GM11168 (cell line): ENCODE data around the gene FRMD1.

Experiments
- in situ Hi-C: fragments of 300-500 bp; cut with MboI; formaldehyde crosslinking; loops from one replicate; pipeline ENCODE4 v1.12.0; 2022; ENCODE audit warnings: low sequenced_read_pairs; ENCODE audit not compliant: unreplicated experiment

Gene FRMD1

DNA sequence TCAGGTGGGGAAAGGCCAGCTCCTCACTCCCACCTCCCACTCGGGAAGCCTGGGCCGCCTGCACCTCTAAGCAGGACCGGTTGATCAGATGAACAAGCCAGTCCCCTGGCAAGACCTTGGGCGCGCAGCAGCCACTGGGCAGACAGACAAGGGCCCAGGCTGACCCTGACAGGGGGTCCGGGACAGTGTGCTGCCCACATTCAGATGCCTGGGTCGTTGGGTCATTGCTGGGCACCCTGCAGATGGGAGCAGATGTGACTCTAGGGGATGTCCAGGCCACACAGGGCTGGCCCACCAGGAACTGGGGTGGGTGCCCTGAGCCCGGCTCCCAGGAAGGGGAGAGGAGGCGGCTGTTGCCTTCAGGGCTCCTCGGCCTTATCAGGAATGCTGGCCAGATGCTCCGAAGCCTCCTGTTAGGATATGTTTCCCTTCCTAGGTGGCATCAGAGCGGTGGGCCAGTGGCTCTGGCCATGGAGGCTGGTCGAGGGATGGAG is 17.3 kb upstream of the FRMD1 start:
- in situ Hi-C loops, result no loop called here

DNA sequence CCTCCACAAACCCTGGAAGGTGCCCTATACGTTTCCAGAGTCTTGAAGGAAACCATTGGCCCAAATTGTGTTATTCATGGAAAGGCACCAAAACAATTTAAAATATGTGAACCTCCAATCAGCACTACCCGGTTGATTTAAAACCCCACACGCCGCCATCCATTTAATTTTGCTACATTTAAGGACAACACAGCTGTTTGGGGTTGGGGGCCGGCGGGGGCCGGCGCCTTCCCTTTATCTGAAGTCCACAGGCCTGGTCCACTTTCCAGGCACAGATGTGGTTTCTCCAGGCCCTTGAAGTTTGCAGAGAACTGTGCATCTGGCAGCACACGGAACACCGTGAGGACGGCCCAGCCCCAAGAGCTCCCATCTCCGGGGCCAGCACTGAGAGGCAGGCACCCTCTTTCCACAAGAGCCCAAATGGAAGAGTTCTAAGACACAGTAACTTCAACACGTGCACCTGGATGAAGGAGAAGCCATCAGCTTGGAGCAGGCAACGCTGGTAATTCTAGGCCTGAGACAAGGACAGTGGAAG is 16.8 kb upstream of the FRMD1 start:
- in situ Hi-C loops, result no loop called here

DNA sequence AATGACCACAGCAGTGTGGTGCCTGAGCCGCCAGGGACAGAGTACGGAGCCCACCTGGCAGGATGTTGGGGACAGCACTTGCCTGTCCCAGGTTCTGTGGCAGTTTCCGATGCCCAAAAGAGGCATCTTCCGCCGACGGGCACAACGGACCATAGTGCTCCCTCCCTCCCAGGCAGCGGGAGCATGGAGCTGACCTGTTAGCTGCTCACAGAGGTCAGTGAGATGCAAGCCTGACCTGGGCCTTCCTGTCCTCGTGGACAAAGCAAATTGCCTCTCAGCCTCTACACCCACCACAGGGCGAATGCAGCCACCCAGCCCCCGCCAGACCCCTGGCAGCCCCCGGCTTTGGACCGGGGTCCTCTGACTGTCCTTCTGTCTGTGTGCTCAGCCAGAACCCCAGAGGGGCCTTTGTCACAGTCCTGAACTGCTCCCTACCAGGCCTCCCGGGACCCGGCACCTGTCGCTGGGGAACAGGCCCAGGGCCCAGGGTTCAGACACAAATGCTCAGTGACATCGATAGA is 16.2 kb upstream of the FRMD1 start:
- in situ Hi-C loops, result no loop called here

DNA sequence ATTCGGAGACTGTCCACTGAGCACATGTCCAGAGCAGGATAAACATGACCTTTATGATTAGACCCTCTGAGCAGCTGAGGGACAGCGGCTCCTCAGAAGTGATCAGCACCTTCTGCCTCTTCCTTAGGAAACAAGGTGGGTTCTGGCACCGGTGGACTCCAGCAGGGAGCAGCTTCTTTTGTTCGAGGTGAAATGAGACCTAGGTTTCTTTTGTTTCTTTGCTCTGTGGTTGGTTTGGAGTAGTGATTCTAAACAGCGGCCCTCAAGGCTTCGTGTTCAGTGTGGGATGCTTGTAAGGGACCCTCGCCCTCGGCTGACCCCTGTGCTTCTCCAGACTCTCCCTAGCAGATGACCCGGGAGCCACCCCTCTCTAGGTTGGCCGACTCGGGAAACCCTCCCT is 14.6 kb upstream of the FRMD1 start:
- in situ Hi-C loops, result no loop called here

DNA sequence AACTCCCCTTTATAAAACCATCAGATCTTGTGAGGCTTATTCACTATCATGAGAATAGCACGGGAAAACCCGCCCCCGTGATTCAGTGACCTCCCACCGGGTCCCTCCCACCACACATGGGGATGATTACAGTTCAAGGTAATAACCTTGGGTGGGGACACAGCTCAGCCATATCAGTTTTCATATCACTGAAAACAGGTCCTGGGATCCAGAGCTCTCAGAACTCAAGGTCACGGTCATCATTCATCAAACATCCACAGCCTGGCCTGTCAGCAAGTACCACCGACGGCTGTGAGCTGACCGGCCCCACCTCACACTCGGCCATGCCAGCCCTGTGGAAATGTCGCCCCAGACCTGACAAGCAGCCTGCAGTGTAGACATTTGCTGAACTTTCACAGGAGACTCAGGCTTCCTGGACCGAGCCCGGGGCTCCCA is 14.1 kb upstream of the FRMD1 start:
- in situ Hi-C loops, result no loop called here

DNA sequence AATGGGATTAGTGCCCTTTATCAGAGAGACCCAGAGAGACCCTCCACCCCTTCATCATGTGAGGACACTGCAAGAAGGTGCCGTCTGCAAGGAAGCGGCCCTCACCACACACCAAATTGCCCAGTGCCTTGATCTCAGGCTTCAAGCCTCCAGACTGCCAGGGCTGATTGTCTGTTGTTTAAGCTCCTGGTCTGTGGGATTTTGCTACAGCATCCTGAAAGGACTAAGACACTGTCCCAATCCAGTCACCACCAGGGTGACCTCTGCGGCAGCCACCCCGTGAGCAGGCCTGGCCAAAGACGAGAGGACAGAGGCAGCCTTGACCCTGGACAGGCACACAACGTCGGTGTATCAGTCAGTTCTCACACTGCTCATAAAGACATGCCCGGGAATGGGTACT is 13.5 kb upstream of the FRMD1 start:
- in situ Hi-C loops, result no loop called here

DNA sequence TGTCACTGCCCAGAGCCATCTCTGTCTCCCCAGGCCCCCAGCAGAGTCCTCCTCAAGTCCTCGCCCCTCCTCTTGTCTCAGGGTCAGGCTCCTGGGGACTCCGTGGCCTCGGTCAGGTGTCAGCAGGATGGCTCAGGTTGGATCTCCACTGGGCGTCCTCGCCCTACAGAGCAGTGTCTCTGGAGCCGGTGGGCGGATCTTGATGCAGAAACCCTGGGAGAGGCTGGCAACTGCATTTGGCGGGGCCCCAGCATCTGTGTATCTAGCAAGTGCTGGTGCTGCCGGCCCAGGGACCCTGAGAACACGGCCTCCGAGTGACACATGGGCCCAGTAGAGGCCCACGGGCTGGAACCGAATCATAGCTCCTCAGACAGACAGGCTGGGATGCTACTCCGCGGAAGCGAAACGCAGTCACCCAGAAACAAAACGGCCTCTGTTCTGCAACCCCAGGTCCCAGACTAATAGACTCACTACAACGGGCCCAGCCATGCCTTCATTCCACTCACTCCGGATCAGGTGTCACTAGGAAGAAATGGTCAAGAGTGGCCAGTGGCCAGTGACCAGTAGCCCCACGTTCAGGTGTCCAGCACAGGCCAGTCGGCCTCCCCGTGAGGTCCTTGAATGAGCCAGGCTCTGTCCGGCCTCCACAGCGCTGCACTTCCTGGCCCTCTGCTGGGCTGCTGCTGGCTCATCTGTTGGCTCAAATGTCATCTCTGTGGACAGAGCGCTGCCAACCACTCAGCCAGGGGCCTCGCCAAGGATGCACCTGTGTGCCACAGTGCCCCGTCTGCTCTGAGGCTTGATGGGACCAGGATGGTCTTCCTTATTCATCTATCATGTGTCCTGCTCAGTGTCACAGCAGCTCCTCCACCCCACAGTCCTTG is 12.6 kb upstream of the FRMD1 start:
- in situ Hi-C loops, result no loop called here

DNA sequence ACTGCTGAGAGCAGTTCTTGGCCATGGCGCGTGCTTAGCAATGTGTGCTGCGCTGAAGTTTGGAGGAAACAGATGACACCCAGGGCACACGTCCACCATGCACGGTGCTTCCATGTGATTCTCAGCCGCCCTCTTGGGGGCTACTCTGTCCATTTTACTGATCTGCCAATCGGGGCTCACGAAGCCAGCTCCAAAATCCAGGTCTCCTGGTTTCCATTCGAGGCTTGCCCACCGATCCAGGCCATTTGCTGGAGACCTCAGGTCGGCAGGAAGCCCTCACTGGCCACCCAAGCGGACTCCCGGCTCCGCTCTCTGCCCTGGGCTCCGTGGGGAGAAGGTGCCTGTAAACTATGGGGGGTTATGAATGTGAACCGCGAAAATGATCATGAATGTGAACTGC is 11.7 kb upstream of the FRMD1 start:
- in situ Hi-C loops, result no loop called here

DNA sequence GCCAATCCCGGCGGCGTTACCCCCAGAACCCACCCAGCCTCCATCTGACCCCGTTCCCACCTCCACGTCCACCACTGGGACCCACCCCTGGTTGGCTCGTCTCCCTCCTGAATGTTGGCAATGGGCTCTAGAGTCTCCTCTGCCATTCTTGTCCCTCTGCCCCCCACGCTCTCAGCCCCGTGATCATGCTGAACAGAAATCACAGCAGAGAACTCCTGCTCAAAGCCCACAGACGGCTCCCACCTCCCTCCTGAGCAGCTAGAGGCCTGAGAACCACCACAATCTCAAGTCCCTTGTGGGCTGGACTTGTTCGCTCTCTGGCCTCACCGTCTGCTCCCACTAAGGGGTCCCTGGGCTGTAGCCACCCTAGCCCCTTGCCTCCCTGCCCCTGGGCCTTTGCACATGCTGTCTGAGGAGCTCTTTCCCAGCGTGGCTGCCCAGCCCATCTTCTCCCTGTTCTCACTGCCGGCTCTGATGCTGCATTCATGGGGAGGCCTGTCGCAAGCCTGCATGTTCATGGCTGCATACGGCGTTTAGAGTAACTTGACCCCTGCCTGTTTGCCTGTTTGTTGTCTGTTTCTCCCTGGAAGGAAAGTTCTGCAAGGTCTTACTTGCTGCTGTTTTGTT is 11.2 kb upstream of the FRMD1 start:
- in situ Hi-C loops, result no loop called here

DNA sequence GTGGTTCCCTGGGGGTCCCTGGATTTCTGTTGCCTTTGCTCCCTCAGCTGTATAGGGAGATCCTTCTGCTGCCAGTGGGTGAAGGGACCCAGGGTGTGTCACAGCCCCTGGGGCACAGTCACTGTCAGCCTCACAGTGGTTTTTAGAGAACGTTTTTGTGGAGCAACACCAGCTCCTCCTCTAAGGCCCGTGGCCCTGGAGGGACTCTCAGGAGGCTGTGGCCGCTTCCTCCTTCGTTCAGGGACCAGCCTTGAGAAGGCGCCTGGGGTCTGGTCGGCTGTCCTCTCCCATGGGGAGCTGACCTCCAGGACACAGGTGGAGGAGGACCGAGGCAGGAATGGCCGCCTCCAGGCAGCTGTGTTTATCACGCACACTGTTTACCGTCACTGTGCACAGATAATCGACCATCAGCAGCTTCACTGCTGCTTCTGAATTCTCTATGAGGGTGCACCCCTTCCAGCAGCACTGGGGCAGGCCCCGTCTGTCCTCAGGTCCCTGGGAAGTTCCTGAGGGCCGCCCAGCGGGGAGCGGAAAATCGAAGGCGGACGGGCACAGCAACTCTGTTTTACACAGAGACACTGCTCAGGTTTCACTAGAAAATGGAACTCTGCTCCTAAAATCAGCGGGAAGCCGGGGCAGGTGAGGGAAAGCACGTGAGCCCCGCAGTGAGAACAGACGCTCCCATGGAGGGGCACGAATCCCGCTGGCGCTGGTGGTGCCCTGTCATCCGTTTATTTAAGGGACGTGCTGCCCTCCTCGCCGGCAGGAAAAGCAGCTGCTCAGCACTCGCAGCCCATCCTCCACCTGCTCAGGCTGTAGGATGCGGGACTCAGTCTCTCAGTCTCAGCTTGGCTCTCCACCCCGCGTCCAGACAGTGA is 10.4 kb upstream of the FRMD1 start:
- in situ Hi-C loops, result no loop called here

DNA sequence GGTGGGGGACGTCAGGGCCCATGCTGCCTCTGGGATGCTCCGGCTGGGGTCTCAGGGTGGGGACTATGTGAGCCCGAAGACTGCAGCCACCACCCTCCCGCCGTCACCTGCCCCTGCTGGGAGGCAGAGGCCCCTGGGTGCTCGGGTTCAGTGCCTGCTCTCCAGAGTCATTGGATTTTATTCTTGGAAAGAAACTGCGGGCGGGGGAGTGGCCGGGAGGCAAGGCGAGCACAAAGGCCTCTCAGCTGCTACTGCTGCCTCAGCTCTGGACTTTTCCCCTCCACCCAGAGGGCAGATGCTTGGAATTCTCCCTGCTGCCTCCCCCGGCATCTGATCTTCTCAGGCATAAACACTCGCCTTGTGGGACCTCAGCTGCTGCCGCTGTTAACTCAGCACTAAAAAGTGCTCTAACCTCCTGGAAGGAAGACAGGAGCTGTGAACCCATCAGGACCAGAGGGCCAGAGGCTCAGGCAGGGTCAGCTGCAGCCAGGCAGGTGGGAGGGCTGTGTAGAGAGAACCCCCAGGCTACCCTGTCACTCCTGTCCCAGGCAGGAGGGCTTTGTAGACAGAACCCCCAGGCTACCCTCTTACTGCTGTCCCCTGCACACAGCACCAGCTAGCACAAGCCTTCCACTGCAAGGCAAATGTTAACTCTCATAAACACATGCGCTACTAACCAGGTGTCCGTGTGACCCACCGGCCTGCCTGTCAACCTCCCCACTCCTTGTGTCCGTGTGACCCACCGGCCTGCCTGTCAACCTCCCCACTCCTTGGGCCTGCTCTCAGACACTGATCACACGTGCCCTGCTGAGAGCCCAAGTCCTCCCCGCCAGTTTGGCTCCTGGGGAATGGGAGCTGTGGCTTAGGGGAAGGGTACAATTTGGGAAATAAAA is 9.4 kb upstream of the FRMD1 start:
- in situ Hi-C loops, result no loop called here

DNA sequence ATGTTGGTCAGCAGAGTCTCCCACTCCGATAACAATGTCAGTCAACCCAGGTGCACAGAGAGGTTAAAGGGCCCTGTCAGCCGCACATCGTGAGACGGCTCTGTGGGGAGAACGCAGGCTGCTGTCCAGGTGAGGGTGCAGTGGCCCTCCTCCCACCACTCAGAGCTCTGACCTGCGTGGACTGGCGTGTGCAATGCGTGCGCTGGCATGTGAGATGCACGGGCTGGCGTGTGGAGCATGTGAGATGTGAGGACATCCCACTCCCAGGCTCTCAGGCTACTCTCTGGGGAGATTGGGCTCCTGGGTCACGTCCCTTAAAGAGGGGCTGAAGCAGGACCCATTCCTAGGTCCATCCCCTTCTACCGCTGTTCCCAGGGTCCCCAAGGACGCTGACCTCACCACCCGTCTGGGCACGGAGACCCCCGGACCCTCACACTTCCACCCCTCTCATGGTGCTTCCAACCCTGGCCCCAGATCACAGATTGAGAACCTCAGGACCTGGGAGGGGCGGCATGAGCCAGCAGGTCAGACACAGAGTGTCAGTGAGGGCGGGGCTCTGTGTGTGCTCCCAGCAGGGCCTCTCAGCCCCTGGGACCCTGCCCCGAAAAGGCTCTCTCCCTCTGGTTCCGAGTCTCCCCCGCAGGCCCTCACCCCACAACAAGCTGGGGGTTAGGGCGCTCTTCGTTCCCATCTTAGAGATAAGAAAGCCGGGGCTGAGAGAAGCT is 8.6 kb upstream of the FRMD1 start:
- in situ Hi-C loops, result no loop called here

DNA sequence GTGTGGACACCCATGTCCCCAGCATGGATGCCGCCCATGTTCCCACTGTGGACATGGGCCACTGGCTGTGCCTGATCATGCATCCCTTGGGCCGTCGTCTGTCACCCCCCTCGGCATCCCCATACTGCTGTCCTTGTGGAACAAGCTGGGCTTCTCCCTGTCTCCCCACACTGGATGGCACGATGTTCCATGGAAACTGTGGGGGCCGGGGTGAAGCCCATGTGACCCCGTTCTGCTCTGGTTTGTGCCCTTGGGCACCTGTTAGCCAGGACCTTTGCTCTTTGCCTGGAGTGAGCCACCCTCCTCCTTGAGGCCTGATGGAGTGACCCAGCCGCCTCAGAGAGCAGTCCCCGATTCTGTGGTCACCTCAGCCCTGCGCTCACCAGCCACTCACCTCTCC is 7.6 kb upstream of the FRMD1 start:
- in situ Hi-C loops, result no loop called here

DNA sequence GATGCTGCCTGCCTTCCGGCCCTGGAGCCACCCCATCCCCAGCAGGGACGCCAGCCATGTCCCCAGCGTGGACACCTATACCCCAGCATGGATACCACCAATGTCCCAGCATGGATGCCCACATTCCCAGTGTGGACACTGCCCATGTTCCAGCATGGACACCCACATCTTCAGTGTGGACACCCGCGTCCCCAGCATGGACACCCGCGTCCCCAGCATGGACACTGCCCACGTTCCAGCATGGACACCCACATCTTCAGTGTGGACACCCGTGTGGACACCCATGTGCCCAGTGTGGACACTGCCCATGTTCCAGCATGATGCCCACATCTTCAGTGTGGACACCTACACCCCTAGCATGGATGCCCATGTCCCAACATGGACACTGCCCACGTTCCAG is 7.1 kb upstream of the FRMD1 start:
- in situ Hi-C loops, result no loop called here

DNA sequence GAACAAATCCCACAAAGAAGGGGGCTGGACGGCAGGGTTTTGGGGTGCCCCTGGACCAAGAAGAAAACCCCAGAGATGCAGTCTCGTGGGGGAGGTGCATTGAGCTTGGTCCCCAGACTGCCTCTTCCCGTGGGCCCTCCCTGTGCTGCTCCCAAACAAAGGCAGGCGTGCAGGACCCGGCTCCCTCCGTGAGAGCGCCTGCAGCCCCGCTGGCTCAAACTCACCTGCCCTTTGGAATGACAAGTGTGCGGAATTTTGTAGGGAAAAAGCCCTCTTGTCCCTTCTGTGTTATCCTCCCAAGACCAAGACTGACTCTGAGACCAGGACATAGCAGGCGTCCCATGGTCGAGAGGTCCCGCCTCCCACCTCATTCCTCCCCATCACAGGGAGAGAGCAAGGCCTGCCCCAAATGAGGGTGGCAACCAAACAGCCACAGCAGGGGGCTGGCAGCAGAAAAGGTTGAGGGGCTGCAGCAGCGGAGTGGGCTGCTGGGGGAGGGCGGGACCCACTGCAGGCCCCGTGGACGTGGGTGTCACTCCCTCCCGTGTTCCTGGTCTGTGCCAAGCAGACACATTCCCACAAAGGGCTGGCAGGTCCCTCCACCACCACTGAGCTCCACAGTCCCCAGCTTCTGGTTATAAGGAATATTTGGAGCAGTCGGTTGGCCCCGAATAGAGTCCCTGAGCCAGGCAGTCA is 5.6 kb upstream of the FRMD1 start:
- in situ Hi-C loops, result no loop called here

DNA sequence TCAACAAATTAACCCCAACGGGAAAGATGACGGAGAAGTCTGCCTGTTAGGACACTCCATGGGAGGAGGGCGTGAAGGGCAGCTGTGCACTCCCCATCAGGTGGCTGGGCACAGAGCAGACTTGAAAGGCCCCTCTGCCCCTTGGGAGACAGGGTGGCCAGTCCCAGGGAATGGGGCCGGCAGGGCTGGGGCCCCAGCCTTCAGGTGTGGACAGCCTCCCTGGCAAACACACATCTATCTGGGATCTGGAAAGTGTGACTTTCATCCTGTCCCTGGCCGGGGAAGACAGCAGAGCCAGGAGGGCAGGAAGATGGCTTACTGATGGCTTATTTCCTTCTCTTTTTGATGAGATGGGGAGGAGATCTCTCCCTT is 4.5 kb upstream of the FRMD1 start:
- in situ Hi-C loops, result no loop called here

DNA sequence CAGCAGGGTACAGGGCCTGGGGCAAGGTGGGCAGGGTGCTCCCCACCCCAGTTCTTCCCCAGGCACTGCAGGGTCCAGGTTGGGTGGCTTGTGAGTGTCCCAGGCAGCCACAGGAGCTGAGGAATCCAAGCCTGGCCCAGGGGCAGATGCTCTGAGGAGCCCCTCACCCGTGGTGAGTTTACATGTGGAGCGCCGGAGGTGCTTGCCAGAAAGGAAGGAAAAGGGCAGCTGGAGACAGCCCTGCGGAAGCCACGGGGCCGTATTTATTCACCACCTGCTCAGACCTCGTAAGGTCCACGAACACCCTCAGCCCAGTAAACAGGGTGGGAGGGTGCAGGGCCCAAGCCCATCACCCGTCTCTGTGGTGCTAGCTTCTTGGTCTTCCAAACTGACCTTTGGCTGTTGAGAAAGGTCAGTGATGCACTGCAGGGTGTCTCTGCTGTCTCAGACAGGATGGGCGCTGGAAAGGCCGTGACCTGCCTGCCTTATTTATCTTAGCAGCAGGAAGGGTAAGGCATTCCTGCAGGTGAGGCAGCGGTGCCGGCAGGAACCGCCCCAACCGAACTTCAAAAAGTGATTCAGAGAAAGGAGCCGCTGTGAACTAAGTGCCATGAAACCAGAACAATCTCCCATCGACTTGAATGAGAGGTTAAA is 4.0 kb upstream of the FRMD1 start:
- in situ Hi-C loops, result no loop called here
